Measurements from ENCODE around the gene DNAH6. TPM values are rescaled to one million over a fixed set of nuclear protein-coding genes. Genes with fewer than 3 reads are reported as not detected.

DNAH6 gene, protein sequence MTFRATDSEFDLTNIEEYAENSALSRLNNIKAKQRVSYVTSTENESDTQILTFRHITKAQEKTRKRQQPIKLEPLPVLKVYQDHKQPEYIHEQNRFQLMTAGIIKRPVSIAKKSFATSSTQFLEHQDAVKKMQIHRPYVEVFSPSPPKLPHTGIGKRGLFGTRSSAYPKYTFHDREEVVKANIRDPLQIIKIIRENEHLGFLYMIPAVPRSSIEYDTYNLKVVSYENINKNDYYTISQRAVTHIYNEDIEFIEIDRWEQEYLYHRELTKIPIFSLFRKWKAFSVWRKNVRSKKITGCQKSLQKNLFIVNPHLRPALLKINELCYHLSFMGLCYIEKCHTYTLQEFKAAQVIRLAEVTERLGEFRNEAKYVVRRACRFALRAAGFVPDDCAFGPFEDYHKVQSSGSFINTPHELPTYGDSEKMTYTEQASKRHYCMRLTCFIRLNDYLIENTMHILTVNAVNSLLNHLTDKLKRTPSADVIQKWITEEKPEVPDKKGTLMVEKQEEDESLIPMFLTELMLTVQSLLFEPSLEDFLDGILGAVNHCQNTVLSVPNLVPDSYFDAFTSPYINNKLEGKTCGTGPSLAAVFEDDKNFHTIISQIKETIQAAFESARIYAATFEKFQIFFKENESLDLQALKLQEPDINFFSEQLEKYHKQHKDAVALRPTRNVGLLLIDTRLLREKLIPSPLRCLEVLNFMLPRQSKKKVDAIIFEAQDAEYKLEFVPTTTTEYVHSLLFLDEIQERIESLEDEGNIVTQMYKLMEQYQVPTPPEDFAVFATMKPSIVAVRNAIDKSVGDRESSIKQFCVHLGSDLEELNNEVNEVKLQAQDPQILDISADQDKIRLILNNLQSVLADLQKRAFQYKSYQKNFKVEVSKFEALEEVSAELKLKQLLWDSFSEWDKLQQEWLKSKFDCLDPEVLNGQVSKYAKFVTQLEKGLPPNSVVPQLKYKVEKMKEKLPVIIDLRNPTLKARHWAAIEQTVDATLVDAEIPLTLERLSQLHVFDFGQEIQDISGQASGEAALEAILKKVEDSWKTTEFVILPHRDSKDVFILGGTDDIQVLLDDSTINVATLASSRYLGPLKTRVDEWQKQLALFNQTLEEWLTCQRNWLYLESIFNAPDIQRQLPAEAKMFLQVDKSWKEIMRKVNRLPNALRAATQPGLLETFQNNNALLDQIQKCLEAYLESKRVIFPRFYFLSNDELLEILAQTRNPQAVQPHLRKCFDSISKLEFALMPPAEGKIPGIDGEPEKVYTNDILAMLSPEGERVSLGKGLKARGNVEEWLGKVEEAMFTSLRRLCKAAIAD (N-terminal part only)
- 2.8 and 2.9 TPM in 2 replicates for total RNA-seq (2013; cell fraction: nucleolus; rRNA removed)
- total RNA-seq (2014; rRNA removed) (0.16 and 1.0 TPM in 2 replicates), total RNA-seq (2014; rRNA removed; fragmentation: Illumina TruSeq; extraction: Trizol) (0.36 and 0.46 TPM in 2 replicates), total RNA-seq (2021) (0.31 and 0.35 TPM in 2 replicates), polyA plus RNA-seq (2011; rRNA removed) (0.61 and 0.82 TPM in 2 replicates), polyA plus RNA-seq (2014; fragmentation: Illumina TruSeq; extraction: Trizol) (0.24 and 0.40 TPM in 2 replicates), polyA plus RNA-seq (2014; fragmentation: Nextera tagmentation; extraction: Ambion mirVana) (under 1 TPM; 0.07 to 0.27 TPM), polyA plus RNA-seq (2014; rRNA removed) (0.14 TPM in 2 replicates), polyA plus RNA-seq (2016; fragmentation: Nextera tagmentation; extraction: Ambion mirVana) (under 1 TPM; 0.24 to 0.53 TPM), polyA minus RNA-seq (2011; rRNA and poly(A)+ RNA removed) (0.82 and 0.95 TPM in 2 replicates), Bru-seq, nascent RNA (percentile 26 among the genes with signal in this experiment), BruChase-seq, experiment 1, labeled RNA remaining after a 6-hour chase (percentile 18 among the genes with signal in this experiment), BruChase-seq, experiment 2, labeled RNA remaining after a 2-hour chase (percentile 23 among the genes with signal in this experiment)
- 0.09 TPM for polyA plus RNA-seq (2011; ENCODE audit: low read depth)
- polyA plus RNA-seq (2011; cell fraction: cytosol; rRNA removed) = 0.15 and 0.27 TPM in 2 replicates
- 0.72 and 0.87 TPM in 2 replicates for polyA plus RNA-seq (2011; cell fraction: nucleus; rRNA removed)
- 0.15 and 0.16 TPM in 2 replicates for polyA plus RNA-seq (2012)
- 0.10 and 0.27 TPM in 2 replicates for polyA minus RNA-seq (2011; cell fraction: cytosol; rRNA and poly(A)+ RNA removed)
- polyA minus RNA-seq (2011; cell fraction: nucleus; rRNA and poly(A)+ RNA removed) = 0.77 and 1.2 TPM in 2 replicates
- long read RNA-seq, experiment 1 = 0 reads
- long read RNA-seq, experiment 2, partial matches to known transcripts = 0 of 3 reads
- long read RNA-seq, experiment 2, other reads (novel, unspliced or antisense) = 3 of 3 reads

GRCh38 chr2:84516234-84516986, at the start of gene DNAH6:
DNAH6 (plus strand) TSS chr2:84516498; CDS start chr2:84517827, 1,329 bp downstream.
- BruUV-seq (replicated peaks) = no TSS peak
- no peaks in the 10 kb centered on the region for H3K9me3 ChIP-seq (replicated peaks; ENCODE audit: control insufficient read depth, insufficient read depth, low read length)
- H3K9ac ChIP-seq (ENCODE audit: control insufficient read depth, insufficient read depth, low read length) = no peak within 1 kb of the TSS
- intact Hi-C loops (cut with micrococcal nuclease; ENCODE audit: unreplicated experiment) (no loop called here), in situ Hi-C loops (cut with MboI) (no loop called here)
- RAD21 ChIA-PET (ENCODE audit: unreplicated experiment) = no interaction called here
- FAIRE-seq = no peak
- peak; percentile 98 for ATAC-seq
- WGBS (ENCODE audit: insufficient coverage, insufficient replicate concordance, low lambda C conversion rate, missing lambda C conversion rate) = 29% methylated on average over 30 of the region's 31 CpGs
- H3K27ac ChIP-seq (ENCODE audit: control insufficient read depth, insufficient read depth) = no peak within 1 kb of the TSS
- SMC1A ChIA-PET (ENCODE audit: uncharacterized antibody, unreplicated experiment) = no interaction called here
- peak within 1 kb of the TSS; percentile 34 for H3K4me2 ChIP-seq (ENCODE audit: control insufficient read depth, insufficient read depth)
- no peak for DNase-seq (ENCODE audit: low read depth, low spot score)
- no peaks in the 10 kb centered on the region for H3K4me1 ChIP-seq (ENCODE audit: control insufficient read depth, insufficient read depth, low read length)
- CTCF ChIA-PET = interaction anchor here (2.4 kb wide), 1 partner anchor 409 kb away, joined by 6 read pairs; no protein-coding TSS in a partner anchor
- POLR2A ChIA-PET = no interaction called here
- no peaks in the 10 kb centered on the region for H4K20me1 ChIP-seq (ENCODE audit: control insufficient read depth, insufficient read depth)
- H2AFZ ChIP-seq (ENCODE audit: control insufficient read depth, low read depth, low read length) = no peak within 1 kb of the TSS
- 0 out of 4 replicates have a peak, but pooled peaks cover 0 to 6% of the 10 kb centered on the region in 2 experiments for H3K27me3 ChIP-seq (replicated peaks in 1 of 2; ENCODE audit: control insufficient read depth in 2 of 2, insufficient read depth in 2 of 2, low read length in 1 of 2)
- no peak within 1 kb of the TSS for H3K4me3 ChIP-seq
- H3K79me2 ChIP-seq (ENCODE audit: control insufficient read depth, insufficient read depth, low read length) = no peaks in the 10 kb centered on the region
- H3K36me3 ChIP-seq (ENCODE audit: control insufficient read depth in 2 of 2, insufficient read depth in 2 of 2, low read length in 1 of 2) = no peaks in the 10 kb centered on the region
- TF ChIP-seq RFX5 (IDR thresholded peaks at IDR 0.05; ENCODE audit: low read depth, low read length) = peak; percentile 73
- TF ChIP-seq SMAD5 (IDR thresholded peaks at IDR 0.05; ENCODE audit: low read depth) = no peak
- TF ChIP-seq IKZF2 (IDR thresholded peaks at IDR 0.05) = no peak
- TF ChIP-seq ATF2 (IDR thresholded peaks at IDR 0.05; ENCODE audit: low read length) = no peak
- 0 out of 2 replicates have a peak, but pooled peaks have one; percentile 14 for TF ChIP-seq E2F4 (IDR thresholded peaks at IDR 0.05; ENCODE audit: low read depth, low read length)
- no peak for TF ChIP-seq SPI1 (IDR thresholded peaks at IDR 0.05; ENCODE audit: borderline replicate concordance, insufficient read depth, low read depth, low read length)
- TF ChIP-seq IRF4 (IDR thresholded peaks at IDR 0.05; ENCODE audit: low read depth, low read length) = no peak
- no peak for TF ChIP-seq HSF1 (IDR thresholded peaks at IDR 0.05; ENCODE audit: low read depth, low read length)
- 0 out of 2 replicates have a peak, but pooled peaks have one; percentile 20 for TF ChIP-seq BMI1 (IDR thresholded peaks at IDR 0.05; ENCODE audit: borderline replicate concordance)
- no peak for TF ChIP-seq ZBED1 (IDR thresholded peaks at IDR 0.05; ENCODE audit: borderline replicate concordance)
- no peak for TF ChIP-seq POU2F2 (IDR thresholded peaks at IDR 0.05; ENCODE audit: borderline replicate concordance, low read depth, low read length)

Measured in GM12878 (cell line).